DND-41 (cell line): Measurements from ENCODE around the gene ATXN1.

ENCODE experiments used
- CTCF ChIP-seq: IDR thresholded peaks from 2 replicates; pipeline ENCODE4 v1.5.1; 2012; ENCODE audit warnings: borderline replicate concordance, low read length, moderate library complexity, mild to moderate bottlenecking; ENCODE audit not compliant: poor library complexity, severe bottlenecking; ENCODE audit errors: extremely low read depth
- EZH2 ChIP-seq: IDR thresholded peaks from 3 replicates; pipeline ENCODE4 v1.6.1; 2012; ENCODE audit warnings: borderline replicate concordance, low read depth, mild to moderate bottlenecking, moderate library complexity, low read length, inconsistent platforms; ENCODE audit not compliant: severe bottlenecking

GRCh38 chr6:16326971-16327776 lies 434.1 kb downstream of the ATXN1 start:
- TF ChIP-seq CTCF (no peak), EZH2 (no peak)
